ENCODE results near the gene PJA2.

DNA sequence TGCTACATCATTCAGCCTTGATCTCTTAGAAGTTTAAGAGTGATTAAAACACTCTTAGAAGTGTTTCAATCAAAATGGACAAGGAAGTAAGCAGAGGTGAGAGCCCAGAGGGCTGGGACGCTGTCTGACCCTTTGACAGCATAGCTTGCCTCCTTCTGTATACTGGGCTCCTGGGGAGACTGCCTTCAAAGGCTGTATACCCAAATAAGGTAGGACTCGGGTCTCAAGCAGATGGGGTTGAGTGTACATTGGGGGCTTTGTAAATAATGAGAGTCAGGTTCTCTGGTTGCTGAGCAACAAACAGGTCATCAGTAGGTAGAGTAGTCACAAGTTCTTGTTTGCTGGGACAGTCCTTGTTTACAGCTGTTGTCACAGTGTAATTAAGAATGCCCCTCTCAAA lies 97.1 kb downstream of the PJA2 start:
- TF ChIP-seq, protein P1, sequence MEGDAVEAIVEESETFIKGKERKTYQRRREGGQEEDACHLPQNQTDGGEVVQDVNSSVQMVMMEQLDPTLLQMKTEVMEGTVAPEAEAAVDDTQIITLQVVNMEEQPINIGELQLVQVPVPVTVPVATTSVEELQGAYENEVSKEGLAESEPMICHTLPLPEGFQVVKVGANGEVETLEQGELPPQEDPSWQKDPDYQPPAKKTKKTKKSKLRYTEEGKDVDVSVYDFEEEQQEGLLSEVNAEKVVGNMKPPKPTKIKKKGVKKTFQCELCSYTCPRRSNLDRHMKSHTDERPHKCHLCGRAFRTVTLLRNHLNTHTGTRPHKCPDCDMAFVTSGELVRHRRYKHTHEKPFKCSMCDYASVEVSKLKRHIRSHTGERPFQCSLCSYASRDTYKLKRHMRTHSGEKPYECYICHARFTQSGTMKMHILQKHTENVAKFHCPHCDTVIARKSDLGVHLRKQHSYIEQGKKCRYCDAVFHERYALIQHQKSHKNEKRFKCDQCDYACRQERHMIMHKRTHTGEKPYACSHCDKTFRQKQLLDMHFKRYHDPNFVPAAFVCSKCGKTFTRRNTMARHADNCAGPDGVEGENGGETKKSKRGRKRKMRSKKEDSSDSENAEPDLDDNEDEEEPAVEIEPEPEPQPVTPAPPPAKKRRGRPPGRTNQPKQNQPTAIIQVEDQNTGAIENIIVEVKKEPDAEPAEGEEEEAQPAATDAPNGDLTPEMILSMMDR (IDR thresholded peaks at IDR 0.05): no peak
- TF ChIP-seq EP300 (IDR thresholded peaks at IDR 0.05): no peak

All from tibial nerve (tissue), 4 donors.